Stomach (tissue), 4 donors: ENCODE results near the gene FHAD1.

Experiments used
- POLR2A ChIP-seq, 4 donors: fragments of 450-650 bp; IDR thresholded peaks; one replicate each; pipeline ENCODE4 v1.6.1; 2016; ENCODE audit warnings: antibody characterized with exemption in 4 of 4, control low read depth in 2 of 4, mild to moderate bottlenecking in 1 of 4, moderate library complexity in 1 of 4
- POLR2AphosphoS5 ChIP-seq, 3 donors: sonication (generic); formaldehyde crosslinking; IDR thresholded peaks; one replicate each; pipeline ENCODE4 v1.6.1; 2016; ENCODE audit warnings: antibody characterized with exemption in 3 of 3
- TF ChIP-seq, protein P1 (sequence below), 7 experiments: fragments of 450-650 bp in 4 of 7; fragments of 200-600 bp in 3 of 7; sonication (generic) in 3 of 7; IDR thresholded peaks; one replicate each; pipeline ENCODE4 v1.5.1; 2016 to 2019; ENCODE audit warnings: antibody characterized with exemption in 7 of 7, control low read depth in 2 of 7, mild to moderate bottlenecking in 1 of 7

DNA sequence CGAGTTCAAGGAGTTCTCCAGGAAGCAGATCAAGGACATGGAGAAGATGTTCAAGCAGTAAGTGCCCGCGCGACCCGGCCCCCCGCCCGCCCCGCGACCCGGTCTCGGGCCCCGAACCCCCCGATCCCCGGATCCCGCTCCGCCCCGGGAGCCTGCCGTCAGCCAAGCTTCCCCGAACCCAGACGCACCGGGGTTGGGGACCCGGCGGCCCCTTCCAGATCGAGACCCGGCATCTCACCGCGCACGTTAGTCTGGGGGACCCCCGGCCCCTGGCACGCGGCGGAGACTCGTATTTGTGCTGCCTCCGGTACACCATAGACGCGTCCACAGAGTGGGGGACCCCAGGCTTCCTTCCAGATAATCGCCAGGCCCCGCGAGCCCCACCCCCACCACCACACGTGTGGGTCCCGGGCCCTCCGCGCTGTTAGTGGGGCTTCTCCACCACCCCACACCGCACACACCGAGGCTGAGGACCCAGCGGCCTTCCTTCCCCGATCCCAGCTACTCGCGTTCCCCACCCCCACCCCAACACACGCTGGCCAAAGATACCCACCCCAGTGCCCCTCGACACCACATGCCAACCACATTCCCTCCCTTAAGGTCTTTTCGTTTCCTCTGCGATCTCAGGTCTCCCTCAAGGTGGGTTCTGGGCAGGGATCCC, 163.3 kb downstream of the FHAD1 start:
- no peak for TF ChIP-seq POLR2A (IDR thresholded peaks at IDR 0.05)
- no peak for TF ChIP-seq POLR2AphosphoS5 (IDR thresholded peaks at IDR 0.05)
- TF ChIP-seq, protein P1, sequence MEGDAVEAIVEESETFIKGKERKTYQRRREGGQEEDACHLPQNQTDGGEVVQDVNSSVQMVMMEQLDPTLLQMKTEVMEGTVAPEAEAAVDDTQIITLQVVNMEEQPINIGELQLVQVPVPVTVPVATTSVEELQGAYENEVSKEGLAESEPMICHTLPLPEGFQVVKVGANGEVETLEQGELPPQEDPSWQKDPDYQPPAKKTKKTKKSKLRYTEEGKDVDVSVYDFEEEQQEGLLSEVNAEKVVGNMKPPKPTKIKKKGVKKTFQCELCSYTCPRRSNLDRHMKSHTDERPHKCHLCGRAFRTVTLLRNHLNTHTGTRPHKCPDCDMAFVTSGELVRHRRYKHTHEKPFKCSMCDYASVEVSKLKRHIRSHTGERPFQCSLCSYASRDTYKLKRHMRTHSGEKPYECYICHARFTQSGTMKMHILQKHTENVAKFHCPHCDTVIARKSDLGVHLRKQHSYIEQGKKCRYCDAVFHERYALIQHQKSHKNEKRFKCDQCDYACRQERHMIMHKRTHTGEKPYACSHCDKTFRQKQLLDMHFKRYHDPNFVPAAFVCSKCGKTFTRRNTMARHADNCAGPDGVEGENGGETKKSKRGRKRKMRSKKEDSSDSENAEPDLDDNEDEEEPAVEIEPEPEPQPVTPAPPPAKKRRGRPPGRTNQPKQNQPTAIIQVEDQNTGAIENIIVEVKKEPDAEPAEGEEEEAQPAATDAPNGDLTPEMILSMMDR (IDR thresholded peaks at IDR 0.05): no peak
